ENCODE data around the gene CLEC16A.

Gene CLEC16A

DNA sequence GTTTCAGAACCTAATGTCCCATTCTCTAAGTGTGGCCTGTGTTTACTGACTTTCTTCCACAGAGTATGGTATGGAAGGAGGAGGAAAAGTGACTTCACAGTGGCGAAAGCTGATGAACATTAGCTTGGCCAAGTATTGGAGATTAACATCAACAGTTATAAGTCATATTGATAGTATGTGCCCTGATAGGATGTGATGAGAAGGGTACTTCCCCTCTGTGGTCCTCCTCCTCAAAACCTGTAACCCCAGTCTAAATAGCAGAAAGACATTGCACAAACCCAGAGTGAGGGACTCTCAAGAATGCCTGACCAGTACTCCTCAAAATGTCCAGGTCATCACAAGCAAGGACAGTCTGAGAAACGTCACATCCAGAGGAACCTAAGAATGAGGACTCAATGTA, 73.1 kb downstream of the CLEC16A start:
- DNase-seq: no peak

DNA sequence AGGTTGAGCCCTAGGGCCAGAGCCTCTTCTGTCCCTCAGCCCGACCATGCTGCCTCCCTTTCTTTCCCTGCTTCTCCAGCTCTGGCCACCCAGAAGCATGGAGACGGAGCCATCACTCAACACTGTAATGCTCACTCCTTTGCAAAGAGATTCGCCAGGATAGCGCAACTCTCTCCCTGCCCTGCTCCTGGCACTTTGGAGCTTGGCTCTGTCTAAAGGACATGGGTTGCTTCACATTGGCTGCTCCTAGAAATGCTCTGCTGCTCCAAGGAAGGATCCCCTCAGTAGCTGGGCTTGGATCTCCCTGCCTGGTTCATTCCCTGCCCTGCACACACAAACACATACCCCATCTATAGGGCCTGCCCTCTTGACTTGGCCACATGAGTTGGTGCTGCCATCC, 76.0 kb downstream of the CLEC16A start:
- no peak for DNase-seq

DNA sequence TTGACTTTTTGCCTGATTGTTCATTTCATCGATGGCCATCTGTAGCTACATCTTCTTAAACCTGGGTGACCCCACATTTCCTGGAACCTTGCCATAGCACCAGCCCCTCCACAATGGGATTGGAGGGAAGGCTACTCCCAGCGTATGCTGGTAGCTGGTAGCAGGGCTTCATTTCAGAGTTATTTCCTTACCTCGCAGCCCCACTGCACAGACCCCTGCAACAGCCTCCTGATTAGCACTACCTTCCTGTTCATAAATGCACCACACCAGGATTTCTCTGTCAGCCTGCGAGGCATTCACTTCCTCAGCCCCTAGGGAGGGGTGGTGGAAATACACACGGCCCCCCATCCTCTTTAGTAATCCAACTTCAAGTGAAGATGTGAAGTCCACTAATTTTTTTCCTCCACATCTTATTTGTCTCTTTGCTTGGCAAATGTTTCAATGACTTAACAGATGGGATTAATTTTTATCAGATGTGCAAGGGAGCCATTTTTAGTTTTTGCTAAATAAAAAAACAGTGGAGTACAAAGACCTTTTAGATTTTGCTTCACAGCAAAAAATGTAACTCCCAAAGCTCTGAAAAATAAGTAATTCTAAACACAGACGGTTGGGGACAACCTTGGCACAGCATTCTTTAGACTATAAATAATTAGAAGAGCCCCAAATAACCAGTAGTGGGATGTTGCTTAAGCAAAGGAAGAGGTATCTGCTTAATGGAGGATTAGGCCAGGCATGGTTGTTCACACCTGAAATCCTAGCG, 76.6 kb downstream of the CLEC16A start:
- DNase-seq: no peak

DNA sequence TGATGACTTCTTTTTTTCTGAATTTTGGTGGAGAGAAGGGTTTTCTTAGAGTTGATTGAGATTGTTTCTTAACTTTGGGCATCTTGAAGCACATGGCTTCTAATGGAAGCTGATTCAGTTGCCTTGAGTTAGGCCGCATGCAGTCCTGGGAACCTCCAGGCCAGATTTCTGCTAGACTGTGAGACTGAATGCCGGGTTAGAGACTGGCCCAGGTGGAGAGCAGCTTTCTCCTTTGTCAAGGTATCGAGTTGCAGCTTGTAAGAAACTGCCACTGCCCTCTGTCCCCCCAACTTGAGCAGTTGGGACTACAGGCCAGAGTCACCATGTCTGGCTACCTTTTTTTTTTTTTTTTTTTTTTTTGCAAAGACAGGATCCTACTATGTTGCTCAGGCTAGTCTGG, 77.6 kb downstream of the CLEC16A start:
- DNase-seq: no peak

DNA sequence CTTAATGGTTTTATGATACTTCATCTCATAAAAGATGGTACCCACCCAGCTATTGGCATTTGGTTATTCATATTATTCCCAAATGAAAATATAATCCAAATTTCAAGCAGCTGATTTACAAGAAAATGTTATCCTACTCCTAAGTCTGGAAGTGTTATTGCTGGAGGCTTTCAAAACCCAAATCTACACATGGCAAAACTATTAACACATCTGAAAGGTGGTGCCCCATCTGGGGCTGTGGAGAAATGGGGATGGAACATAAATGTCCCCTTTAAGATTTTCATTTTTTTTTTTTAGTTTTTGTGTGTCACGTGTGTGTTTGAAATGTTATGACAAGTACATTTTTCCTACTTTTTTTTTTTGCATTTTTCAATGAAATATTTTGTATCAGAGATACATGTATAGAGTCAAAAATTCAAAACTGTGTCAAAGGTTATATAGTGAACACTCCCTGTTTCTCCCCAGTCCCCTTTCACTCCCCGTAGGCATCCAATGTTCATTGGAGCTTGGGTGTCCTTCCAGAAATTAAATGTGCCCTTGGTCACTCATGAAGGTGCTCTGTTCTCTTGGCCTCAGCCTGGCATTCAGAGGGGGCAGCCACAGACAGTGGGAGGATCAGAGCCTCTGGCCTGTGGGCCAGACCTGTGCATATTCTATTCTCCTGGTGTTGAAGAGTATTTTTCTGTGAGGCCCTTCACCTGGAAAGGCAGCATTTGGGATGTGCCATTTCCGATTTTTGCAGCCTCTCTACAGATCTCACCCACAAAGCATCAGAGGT, 79.1 kb downstream of the CLEC16A start:
- no peak for DNase-seq

DNA sequence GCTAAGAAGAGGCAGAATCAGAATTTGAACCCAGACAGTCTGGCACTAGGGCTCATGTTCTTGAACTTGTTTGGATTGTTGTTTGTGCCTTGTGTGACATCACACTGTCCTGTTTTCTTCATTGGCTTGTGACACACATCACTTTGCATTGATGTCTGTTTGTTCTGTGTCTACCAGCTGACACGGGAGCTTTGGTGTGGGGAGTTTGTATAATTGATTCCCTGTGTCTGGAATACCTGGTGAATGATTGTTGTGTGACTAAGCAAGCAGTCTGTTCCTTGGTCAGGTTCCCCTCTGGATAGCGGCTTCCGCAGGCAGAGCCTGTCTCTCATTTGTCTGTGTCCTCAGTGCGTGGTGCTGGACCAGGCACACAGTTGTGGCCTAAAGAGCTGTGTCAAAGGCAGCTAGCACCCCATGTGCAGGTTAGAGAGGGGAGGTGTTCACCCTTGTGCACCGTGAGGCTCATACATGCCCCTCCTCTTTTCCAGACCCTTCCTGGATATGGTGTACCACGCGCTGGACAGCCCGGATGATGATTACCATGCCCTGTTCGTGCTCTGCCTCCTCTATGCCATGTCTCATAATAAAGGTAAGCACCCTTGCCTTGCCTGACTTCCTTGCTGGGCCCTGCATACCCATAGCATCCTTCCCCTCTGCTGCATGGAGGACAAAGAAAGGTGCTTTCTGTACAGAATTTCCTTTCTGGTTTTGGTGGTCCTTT, 80.1 kb downstream of the CLEC16A start:
- DNase-seq: no peak

DNA sequence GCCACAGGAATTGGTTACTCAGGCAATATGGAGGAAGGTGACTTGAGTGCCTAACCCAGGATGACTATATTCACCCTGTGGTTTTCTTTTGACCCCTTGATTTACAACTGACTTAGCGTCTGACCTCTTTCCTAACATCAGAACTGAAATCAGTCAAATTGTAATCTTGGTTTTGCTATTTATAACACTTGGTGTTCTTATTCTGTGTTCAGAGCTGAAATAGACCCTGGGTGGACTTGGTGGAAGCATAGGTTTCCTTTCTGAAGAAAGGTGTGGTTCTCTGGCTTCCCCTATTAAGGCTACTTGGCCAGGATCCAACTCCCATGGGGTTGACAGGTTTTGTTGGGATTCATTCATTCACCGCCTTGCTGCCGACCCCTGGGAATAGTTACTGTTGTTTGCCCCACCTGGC, 80.8 kb downstream of the CLEC16A start:
- DNase-seq: no peak

DNA sequence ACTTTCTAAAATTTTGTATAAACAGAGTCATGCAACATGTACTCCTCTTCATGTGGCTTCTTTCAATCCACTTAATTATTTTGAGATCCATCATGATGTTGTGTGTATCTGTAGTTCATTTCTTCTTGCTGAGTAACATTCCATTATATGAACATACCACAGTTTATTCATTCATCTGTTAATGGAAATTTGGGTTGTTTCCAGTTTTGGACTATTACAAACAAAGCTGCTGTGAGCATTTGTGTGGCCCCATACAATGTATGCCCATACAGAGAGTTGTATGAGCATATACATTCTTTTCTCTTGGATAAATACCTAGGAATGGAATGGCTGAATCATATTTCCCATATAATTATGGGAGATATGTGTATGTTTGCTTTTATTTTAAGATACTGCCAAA, 85.6 kb downstream of the CLEC16A start:
- peak; percentile 49 for DNase-seq

DNA sequence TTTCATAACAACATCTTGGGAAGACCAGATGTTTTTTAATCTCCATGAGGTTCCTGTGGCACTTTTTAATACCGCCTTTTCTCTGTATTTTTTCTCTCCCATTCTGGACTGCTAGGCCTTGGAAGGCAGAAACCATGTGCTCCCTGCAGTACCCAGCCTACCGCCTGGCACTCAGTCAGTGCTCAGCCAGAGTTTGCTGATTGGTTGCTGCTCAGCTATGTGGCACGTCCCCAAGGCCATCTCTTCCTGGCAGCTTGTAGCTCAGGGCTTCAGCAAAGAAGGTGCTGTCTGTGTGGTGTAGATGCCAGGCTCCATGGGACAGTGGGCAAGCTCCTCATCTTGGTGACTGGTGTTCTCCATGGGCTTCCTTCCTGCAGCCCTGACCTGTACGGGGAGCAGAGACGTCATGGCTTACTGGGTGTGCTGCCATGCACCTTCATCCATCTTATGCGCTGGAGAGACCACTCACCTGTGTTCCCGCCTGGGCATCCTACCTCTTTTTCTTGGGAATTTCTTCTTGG, 86.7 kb downstream of the CLEC16A start:
- no peak for DNase-seq

DNA sequence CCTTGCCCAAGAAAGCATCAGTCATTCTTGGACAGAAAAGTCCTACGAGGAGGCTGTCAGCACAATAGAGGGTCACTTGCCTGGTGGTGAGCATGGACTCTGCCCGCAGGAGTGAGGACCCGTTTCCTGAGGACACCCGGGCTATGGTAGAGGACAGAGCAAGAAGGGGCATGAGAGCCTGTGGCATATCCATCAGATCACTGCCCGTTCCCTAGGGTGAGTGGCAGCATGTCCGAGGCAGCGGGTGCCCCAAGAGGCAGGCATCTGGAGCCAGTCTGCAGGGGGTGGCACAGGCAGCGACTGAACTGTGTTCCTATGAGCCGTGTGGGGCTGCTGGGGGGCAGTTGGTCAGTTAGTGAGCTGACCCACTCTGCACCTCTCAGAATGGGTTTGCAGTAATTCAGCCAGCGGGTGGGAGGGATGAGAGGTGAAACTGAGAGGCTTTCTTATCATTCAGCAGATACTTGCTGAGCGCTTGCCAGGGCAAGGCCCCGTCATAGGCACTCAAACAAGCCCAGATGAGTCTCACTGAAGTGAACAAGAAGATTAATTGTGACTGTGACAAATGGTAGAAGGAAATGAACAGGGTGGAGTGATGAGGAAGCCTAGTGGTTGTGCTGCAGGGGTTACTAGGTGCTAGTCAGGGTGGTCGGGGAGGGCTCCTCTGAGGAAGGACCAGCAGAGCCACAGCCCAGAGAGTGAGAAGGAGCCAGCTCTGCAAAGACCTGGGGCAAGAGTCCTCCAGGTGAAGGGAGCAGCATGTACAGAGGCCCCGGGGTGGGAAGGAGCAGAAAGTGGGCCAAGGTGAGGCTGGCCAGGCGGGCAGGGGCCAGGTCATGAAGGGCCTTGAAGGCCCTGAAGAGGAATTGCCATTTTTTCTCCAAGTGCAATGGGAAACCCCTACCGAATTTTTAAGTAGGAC, 87.9 kb downstream of the CLEC16A start:
- no peak for DNase-seq

DNA sequence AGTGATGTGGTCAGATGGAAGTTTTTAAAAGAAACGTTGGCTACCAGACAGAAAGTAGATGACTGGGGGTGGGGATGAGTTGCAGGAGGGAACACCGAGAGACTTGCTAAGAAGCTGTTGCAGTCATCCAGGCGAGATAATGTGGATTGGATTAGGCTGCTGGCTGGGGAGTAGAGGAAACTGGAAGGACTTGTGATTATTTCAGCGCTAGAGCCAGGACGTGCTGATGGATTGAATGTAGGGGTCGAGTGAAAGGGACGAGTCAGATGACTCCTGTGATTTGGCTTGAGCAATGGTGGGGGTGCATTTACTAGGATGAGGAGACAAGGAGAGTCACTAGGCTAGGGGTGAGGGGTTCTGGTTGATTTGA, 88.5 kb downstream of the CLEC16A start:
- DNase-seq: no peak

DNA sequence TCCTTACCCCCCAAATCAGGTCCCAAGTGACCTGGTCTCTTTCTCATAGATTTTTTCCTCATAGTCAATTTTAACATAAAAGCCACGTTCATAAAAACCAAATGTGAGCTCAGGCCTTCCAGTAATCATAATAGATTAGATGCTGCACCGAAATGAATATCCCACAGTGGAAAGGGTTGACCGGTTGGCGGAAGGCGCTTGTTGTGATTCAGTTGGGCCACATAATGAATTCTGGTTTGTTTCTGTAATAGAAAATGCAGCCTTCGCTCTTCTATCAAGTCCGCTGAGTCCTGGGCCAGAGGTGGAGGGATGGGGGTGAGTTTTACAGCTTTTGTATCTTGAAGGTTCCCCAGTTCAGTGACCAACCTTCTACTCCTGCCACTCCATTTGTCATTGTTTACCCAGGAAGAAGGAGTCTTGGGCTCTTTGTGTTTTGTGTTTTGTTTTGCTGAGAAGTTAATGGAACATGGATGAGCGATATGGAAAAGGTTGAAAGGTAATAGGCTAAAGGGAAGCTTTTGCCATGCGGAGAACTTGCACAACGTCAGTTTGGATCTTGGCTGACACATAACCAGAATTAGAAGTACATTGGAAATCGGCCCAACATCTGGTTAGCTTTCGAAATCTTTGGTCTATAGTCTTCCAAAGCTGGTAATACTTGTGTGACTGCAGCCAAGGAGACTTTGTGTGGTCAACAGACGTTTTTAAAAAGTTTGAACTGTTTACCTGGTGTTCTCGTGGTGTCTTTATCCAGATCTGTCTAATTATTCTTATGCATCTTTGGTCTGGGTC, 89.5 kb downstream of the CLEC16A start:
- peak; percentile 8 for DNase-seq

DNA sequence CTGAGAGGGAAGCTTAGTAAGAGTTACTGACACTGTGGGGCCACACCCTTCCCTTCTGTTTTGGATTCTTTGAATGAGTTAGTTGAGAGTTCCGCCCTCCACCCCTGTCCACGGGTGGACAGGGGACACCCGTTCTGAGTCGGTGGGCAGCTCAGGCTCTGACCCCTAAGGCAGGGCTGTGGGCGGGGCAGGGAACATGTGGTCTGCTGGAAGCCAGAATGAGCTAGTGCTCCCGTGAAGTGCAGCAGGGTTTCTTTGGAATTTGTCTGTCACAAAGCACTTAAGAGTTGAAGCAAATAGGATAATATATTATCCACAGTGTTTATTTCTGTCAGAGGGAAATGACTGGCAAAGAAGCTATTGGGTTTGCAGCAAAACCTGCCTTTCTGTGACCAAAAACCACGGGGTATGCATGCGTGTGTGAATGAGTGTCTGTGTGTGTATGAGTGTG, 90.1 kb downstream of the CLEC16A start:
- DNase-seq: no peak

DNA sequence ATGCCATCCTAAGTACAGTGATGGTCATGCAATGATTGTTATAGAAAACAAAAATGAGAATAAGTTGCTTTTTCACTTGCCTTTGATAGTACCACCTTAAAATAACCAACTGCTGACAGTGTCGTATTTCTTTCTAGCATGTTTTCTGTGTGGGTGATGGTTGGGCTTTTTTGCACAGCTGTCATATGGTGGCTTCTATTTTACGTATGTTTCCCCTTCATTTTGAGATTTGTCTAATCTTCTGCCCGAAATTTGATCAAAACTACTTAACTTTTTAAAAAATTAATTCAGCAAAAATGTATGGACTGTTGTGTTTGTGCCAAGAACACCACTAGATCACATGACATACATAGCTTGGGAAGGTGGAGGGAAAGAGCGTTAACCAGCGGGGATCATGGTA, 90.7 kb downstream of the CLEC16A start:
- no peak for DNase-seq

DNA sequence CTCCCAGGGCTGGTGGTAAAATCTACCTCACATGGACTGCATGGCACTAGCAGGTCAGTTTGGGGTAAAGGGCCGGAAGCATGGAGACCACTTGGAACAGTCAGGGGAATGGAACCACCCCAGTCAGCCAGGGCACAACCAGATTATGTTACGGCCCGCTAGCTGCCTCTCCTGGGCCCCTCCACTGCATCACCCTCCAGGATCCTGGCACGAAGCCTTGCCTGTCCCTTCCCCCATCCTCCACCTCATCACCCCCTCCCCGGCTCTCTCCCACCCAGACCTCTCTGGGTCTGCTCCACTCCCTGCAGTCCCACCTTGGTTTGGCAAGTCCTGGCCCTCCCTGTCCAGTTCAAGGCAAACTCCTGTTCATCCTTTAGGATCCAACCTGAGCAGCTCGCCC, 91.7 kb downstream of the CLEC16A start:
- DNase-seq: no peak

DNA sequence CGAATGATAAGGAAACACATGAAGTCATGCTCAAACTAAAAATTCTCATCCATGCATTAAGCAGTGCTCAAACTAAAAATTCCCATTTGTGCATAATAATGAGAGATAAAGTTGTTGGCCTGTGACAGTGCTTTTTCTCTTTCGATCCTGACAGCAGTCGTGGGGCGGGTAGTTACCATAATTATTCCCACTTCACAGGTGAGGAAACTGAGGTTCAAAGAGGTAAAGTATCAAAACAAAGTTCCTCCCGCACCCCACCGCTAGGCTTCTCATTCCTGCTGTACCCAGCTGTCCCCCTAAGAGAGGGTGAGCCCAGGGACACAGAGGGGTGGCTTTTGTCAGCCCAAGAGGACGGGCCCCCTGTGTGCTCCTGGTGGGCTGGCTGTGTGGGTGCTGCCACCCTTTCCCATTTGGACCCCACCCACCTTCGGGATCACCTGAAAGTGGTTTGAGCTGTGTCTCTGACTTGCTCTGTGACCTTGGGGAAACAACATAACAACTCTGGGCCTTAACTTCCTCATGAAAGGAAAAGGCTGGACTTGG, 92.6 kb downstream of the CLEC16A start:
- DNase-seq: no peak

DNA sequence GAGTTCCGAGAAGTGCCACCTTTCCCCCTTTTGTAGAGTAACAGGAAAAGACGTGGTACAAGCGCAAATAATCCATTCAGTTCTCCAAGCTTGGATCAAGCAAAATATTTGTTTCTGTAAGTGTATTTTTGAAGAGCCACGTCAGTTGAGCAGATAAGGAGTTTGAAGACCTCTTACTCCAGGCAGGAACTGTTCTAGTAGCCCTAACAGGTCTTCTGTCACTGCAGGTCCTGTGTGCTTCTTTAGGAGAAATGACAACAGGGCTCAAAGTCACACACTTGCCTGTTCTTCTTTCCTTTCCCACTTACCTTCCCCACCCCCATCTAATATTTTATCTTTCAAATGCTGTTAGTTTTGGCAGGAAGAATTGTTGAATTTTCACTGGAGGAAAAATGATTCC, 93.9 kb downstream of the CLEC16A start:
- DNase-seq: no peak

DNA sequence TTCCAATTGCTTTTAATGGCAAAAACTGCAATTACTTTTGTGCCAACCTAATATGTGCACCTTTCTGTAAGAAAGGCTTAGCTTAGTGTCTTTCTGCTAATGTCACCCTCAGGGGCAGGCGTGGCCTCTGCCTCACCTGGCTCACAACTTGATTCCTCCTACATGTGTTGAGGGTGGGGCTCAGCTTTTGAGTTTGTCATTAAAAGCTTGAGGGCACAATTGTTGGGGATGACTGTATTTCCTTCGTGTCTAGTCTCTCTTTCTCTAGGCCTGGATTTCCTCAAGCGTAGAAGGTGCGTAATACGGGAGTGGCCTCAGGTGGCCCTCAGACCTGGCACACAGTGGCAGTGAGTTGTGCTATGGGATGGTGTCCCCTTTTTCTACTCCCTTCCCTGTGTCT, 94.4 kb downstream of the CLEC16A start:
- DNase-seq: no peak

DNA sequence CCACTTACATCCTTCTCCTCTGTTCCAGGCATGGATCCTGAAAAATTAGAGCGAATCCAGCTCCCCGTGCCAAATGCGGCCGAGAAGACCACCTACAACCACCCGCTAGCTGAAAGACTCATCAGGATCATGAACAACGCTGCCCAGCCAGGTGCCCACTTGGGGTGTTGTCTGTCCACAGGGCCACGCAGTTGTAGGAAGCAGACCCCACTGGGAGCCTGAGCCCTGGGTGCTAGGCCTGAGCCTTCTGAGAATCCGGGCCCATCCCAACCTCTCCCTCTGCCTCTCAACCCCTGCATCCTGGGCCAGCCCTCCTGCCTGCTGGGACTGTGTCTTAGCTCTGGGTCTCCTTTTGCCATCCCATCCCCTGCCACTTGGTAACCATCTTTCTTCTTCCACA, 95.4 kb downstream of the CLEC16A start:
- DNase-seq: no peak

DNA sequence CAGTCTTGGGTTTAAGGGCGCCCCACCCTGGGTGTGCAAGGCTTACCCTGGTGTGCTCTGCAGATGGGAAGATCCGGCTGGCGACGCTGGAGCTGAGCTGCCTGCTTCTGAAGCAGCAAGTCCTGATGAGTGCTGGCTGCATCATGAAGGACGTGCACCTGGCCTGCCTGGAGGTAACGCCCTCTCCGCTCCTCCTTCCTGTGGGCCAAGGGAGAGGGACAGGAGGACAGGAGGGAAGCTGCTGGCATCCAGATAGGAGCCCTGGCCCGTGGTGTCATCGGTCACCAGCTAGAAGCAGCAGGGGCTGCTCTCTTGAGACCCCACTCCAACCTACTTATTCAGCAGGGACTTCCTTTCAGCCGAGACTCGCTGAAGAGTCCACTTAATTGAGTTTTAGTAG, 97.8 kb downstream of the CLEC16A start:
- DNase-seq: no peak

DNA sequence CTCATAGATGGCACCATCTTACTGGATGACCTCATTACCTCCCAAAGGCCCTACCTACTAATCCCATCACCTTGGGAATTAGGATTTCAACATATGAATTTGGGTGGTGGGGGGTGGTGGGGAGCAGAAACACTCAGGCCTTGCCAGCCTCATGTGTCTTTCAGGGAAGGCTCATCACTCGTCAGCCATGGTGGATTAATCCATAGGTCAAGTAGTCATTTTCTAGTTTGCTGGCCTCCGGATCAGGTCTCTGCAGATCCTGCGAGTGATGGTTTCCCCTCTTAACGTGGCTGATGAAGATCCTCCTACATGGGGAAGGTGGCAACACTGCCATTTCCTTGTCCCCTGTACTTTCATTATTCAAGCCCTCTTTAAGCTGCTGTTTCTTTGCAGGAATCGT, 101.1 kb downstream of the CLEC16A start:
- no peak for DNase-seq
